Sigmoid colon (tissue), 7 donors: ENCODE results near the gene IFI27L1. TPM values are rescaled to one million over a fixed set of nuclear protein-coding genes. Genes with fewer than 3 reads are reported as not detected.

Experiments used
- DNase-seq: peaks from one replicate; pipeline ENCODE4 v3.0.0-alpha.2; 2019
- H3K27ac ChIP-seq, 4 donors: fragments of 200-600 bp; sonication (generic); one replicate each; pipeline ENCODE4 v1.5.1; 2016 to 2019; ENCODE audit warnings: mild to moderate bottlenecking in 1 of 4
- H3K27me3 ChIP-seq, 3 donors: fragments of 200-600 bp; sonication (generic); one replicate each; pipeline ENCODE4 v1.5.1; 2019; ENCODE audit warnings: mild to moderate bottlenecking in 1 of 3
- H3K36me3 ChIP-seq, 4 donors: fragments of 200-600 bp; sonication (generic); one replicate each; pipeline ENCODE4 v1.5.1; 2016 to 2019
- H3K4me1 ChIP-seq, 4 donors: fragments of 200-600 bp; sonication (generic); one replicate each; pipeline ENCODE4 v1.5.1; 2017 to 2019
- H3K4me3 ChIP-seq, 4 donors: fragments of 200-600 bp; sonication (generic); one replicate each; pipeline ENCODE4 v1.5.1; 2017 to 2019; ENCODE audit warnings: mild to moderate bottlenecking in 2 of 4, moderate library complexity in 1 of 4
- H3K9me3 ChIP-seq, 4 donors: fragments of 200-600 bp in 3 of 4; sonication (generic) in 3 of 4; one replicate each; pipeline versions ENCODE4 v1.5.1 to v1.6.1; 2013 to 2019
- EP300 ChIP-seq, 4 donors: sonication (generic); formaldehyde crosslinking; IDR thresholded peaks; one replicate each; pipeline ENCODE4 v1.6.1; 2017; ENCODE audit warnings: antibody characterized with exemption in 4 of 4
- POLR2A ChIP-seq, 2 donors: fragments of 450-650 bp; IDR thresholded peaks; one replicate each; pipeline ENCODE4 v1.6.1; 2016; ENCODE audit warnings: antibody characterized with exemption in 2 of 2, mild to moderate bottlenecking in 2 of 2, moderate library complexity in 2 of 2
- POLR2AphosphoS5 ChIP-seq, 4 donors: sonication (generic); formaldehyde crosslinking; IDR thresholded peaks; one replicate each; pipeline ENCODE4 v1.6.1; 2017; ENCODE audit warnings: antibody characterized with exemption in 4 of 4
- WGBS, 2 donors: extraction: QIAGEN DNeasy Blood & Tissue Kit; methylation state at CpG; one replicate each; pipeline ENCODE4 v1.1.7; 2013; 5-methylcytosine and 5-hydroxymethylcytosine counted together
- intact Hi-C: fragments of 100-400 bp; cut with DNase I; formaldehyde crosslinking; loops from one replicate; pipeline ENCODE4 v1.15.1; 2023
- polyA plus RNA-seq, 3 donors: library from polyadenylated mRNA; stranded (reverse); fragments of 200-250 nt; gene quantifications; one replicate each; pipeline ENCODE4 v1.2.3, GENCODE V29; 2013
- total RNA-seq, 4 donors: library from RNA; depleted of rRNA; stranded (reverse); fragments of >200 nt; gene quantifications; one replicate each; pipeline ENCODE4 v1.1.0, GENCODE V29; 2016
- TF ChIP-seq, protein P1 (sequence below), 4 experiments: fragments of 450-650 bp in 3 of 4; fragments of 200-600 bp in 1 of 4; IDR thresholded peaks; one replicate each; pipeline ENCODE4 v1.5.1; 2016 to 2019; ENCODE audit warnings: antibody characterized with exemption in 4 of 4, mild to moderate bottlenecking in 3 of 4, moderate library complexity in 2 of 4
- donor health status: healthy with polysubstance abuse.
- donor health status: Bipolar disorder and iron deficiency.
- donor health status: healthy.

The IFI27L1 gene
- total and polyA plus RNA-seq, 7 donors: 6.7 to 49.5 (median 8.6) TPM

DNA sequence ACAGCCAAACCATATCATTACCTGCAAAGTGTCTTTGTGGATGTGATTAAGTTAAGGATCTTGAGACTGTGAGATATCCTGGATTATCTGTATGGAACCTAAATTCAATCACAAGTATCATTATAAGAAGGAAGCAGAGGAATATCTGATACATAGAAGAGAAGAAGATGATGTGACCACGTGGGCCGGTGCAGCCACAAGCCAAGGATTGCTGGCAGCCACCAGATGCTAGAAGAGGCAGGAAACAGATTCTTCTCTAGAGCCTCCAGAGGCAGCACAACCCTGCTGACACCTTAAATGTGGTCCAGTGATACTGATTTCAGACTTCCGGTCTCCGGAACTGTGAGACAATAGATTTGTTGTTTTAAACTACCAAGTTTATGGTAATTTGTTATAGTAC is 54.4 kb downstream of the IFI27L1 start:
- Histone ChIP-seq H3K27ac (no peak overlapping the region), H3K4me1 (peaks cover 0 to 4% (median 0%) of the 10 kb centered on the region in 4 donors), H3K4me3 (no peak overlapping the region), H3K27me3 (no peaks in the 10 kb centered on the region), H3K9me3 (no peaks in the 10 kb centered on the region), H3K36me3 (no peaks in the 10 kb centered on the region)
- WGBS, 2 donors: 71 to 86% methylated on average over 4 of the region's 4 CpGs
- intact Hi-C loops: loop anchor here (5.0 kb wide), 1 partner anchor 193 kb away; no protein-coding TSS in a partner anchor
- no peak for DNase-seq
- TF ChIP-seq POLR2AphosphoS5 (IDR thresholded peaks at IDR 0.05) (no peak), EP300 (IDR thresholded peaks at IDR 0.05) (no peak), POLR2A (IDR thresholded peaks at IDR 0.05) (no peak)
- TF ChIP-seq, protein P1, sequence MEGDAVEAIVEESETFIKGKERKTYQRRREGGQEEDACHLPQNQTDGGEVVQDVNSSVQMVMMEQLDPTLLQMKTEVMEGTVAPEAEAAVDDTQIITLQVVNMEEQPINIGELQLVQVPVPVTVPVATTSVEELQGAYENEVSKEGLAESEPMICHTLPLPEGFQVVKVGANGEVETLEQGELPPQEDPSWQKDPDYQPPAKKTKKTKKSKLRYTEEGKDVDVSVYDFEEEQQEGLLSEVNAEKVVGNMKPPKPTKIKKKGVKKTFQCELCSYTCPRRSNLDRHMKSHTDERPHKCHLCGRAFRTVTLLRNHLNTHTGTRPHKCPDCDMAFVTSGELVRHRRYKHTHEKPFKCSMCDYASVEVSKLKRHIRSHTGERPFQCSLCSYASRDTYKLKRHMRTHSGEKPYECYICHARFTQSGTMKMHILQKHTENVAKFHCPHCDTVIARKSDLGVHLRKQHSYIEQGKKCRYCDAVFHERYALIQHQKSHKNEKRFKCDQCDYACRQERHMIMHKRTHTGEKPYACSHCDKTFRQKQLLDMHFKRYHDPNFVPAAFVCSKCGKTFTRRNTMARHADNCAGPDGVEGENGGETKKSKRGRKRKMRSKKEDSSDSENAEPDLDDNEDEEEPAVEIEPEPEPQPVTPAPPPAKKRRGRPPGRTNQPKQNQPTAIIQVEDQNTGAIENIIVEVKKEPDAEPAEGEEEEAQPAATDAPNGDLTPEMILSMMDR (IDR thresholded peaks at IDR 0.05): no peak

- Histone ChIP-seq H3K4me1 (peaks cover 0 to 4% (median 0%) of the 10 kb centered on the region in 4 donors), H3K27me3 (no peaks in the 10 kb centered on the region), H3K4me3 (no peak overlapping the region), H3K27ac (no peak overlapping the region), H3K36me3 (no peaks in the 10 kb centered on the region), H3K9me3 (no peaks in the 10 kb centered on the region)
- no peak for TF ChIP-seq POLR2A (IDR thresholded peaks at IDR 0.05)
- TF ChIP-seq, protein P1 (IDR thresholded peaks at IDR 0.05): peak; percentile 74 to 94 (median 88)
- peak; percentile 91 for DNase-seq
- WGBS, 2 donors: 29 to 33% methylated on average over 18 of the region's 18 CpGs
- intact Hi-C loops: loop anchor here (1.0 to 5.0 kb wide), 5 partner anchors 36 to 194 kb away; no protein-coding TSS in a partner anchor
Observed at GRCh38 chr14:94136575-94137331, 55.6 kb downstream of the IFI27L1 start.

GRCh38 chr14:94138251-94138650 is 57.1 kb downstream of the IFI27L1 start:
- intact Hi-C loops: loop anchor here (5.0 kb wide), 1 partner anchor 196 kb away; no protein-coding TSS in a partner anchor

GRCh38 chr14:94139006-94139405 is 57.9 kb downstream of the IFI27L1 start:
- DNase-seq: no peak
- no peaks in the 10 kb centered on the region for H3K36me3 ChIP-seq
- WGBS, 2 donors: 80 to 84% methylated on average over 5 of the region's 5 CpGs
- peaks cover 0 to 4% (median 0%) of the 10 kb centered on the region in 4 donors for H3K4me1 ChIP-seq
- no peaks in the 10 kb centered on the region for H3K27me3 ChIP-seq
- no peak for TF ChIP-seq EP300 (IDR thresholded peaks at IDR 0.05)
- TF ChIP-seq POLR2AphosphoS5 (IDR thresholded peaks at IDR 0.05): no peak
- TF ChIP-seq POLR2A (IDR thresholded peaks at IDR 0.05): no peak
- TF ChIP-seq, protein P1 (IDR thresholded peaks at IDR 0.05): no peak
- no peak overlapping the region for H3K27ac ChIP-seq
- H3K9me3 ChIP-seq: no peaks in the 10 kb centered on the region
- intact Hi-C loops: loop anchor here (5.0 kb wide), 1 partner anchor 197 kb away; no protein-coding TSS in a partner anchor
- H3K4me3 ChIP-seq: no peak overlapping the region

More at GRCh38 chr14:94138251-94138650, 57.1 kb downstream of the IFI27L1 start:
- TF ChIP-seq, protein P1 (IDR thresholded peaks at IDR 0.05): no peak
- TF ChIP-seq POLR2A (IDR thresholded peaks at IDR 0.05) (no peak), EP300 (IDR thresholded peaks at IDR 0.05) (no peak), POLR2AphosphoS5 (IDR thresholded peaks at IDR 0.05) (no peak)
- no peak overlapping the region for H3K4me3 ChIP-seq
- no peaks in the 10 kb centered on the region for H3K27me3 ChIP-seq
- WGBS, 2 donors: 87 to 90% methylated on average over 9 of the region's 9 CpGs
- H3K9me3 ChIP-seq: no peaks in the 10 kb centered on the region
- no peak overlapping the region for H3K27ac ChIP-seq
- peaks cover 0 to 4% (median 0%) of the 10 kb centered on the region in 4 donors for H3K4me1 ChIP-seq
- DNase-seq: no peak
- no peaks in the 10 kb centered on the region for H3K36me3 ChIP-seq
